Neuron (in vitro differentiated cells): ENCODE data around the gene ERBB2.
"Not testable (repeated sequence)": the region's sequence is repeated elsewhere in the genome, so short reads cannot be mapped to it uniquely, and the experiment has no call there.

ENCODE experiments used
- H2AFZ ChIP-seq: one replicate; pipeline ENCODE4 v1.6.1; 2013; ENCODE audit warnings: low read depth, mild to moderate bottlenecking, inconsistent platforms, low read length, moderate library complexity
- H3K27me3 ChIP-seq: one replicate; pipeline ENCODE4 v1.6.1; 2013; ENCODE audit warnings: low read length; ENCODE audit not compliant: insufficient read depth
- H3K36me3 ChIP-seq: one replicate; pipeline ENCODE4 v1.6.1; 2013; ENCODE audit warnings: low read length; ENCODE audit not compliant: insufficient read depth
- H3K4me1 ChIP-seq: one replicate; pipeline ENCODE4 v1.6.1; 2013; ENCODE audit warnings: low read length; ENCODE audit not compliant: insufficient read depth
- H3K4me3 ChIP-seq: 2 replicates; pipeline ENCODE4 v1.5.1; 2013; ENCODE audit warnings: mild to moderate bottlenecking, low read length, moderate library complexity
- H3K9me3 ChIP-seq: one replicate; pipeline ENCODE4 v1.6.1; 2013; ENCODE audit warnings: low read length

ERBB2 gene

GRCh38 chr17:39709998-39710964 is 10.4 kb downstream of the ERBB2 start:
- Histone ChIP-seq H2AFZ (no peak overlapping the region), H3K9me3 (no peaks in the 10 kb centered on the region), H3K4me3 (no peak overlapping the region), H3K36me3 (peaks cover 63% of the 10 kb centered on the region), H3K4me1 (no peaks in the 10 kb centered on the region), H3K27me3 (no peaks in the 10 kb centered on the region)

GRCh38 chr17:39711071-39711470 is 11.2 kb downstream of the ERBB2 start:
- H3K36me3 ChIP-seq = peaks cover 71% of the 10 kb centered on the region
- H3K4me1 ChIP-seq, H3K9me3 ChIP-seq, H3K27me3 ChIP-seq, H2AFZ ChIP-seq, H3K4me3 ChIP-seq: not testable (repeated sequence)

GRCh38 chr17:39711851-39712250 is 12.0 kb downstream of the ERBB2 start:
- H3K9me3 ChIP-seq = no peaks in the 10 kb centered on the region
- no peak overlapping the region for H2AFZ ChIP-seq
- no peaks in the 10 kb centered on the region for H3K27me3 ChIP-seq
- no peaks in the 10 kb centered on the region for H3K4me1 ChIP-seq
- H3K4me3 ChIP-seq = no peak overlapping the region
- peaks cover 74% of the 10 kb centered on the region for H3K36me3 ChIP-seq

GRCh38 chr17:39714234-39714633 is 14.4 kb downstream of the ERBB2 start:
- peaks cover 71% of the 10 kb centered on the region for H3K36me3 ChIP-seq
- no peaks in the 10 kb centered on the region for H3K4me1 ChIP-seq

GRCh38 chr17:39715375-39716072 is 15.7 kb downstream of the ERBB2 start:
- Histone ChIP-seq H3K27me3 (no peaks in the 10 kb centered on the region), H3K4me1 (no peaks in the 10 kb centered on the region), H3K9me3 (no peaks in the 10 kb centered on the region), H3K4me3 (no peak overlapping the region), H2AFZ (no peak overlapping the region), H3K36me3 (peaks cover 72% of the 10 kb centered on the region)

More at GRCh38 chr17:39714234-39714633, 14.4 kb downstream of the ERBB2 start:
- Histone ChIP-seq H3K9me3 (no peaks in the 10 kb centered on the region), H3K4me3 (no peak overlapping the region), H3K27me3 (no peaks in the 10 kb centered on the region), H2AFZ (no peak overlapping the region)

- no peaks in the 10 kb centered on the region for H3K27me3 ChIP-seq
- no peak overlapping the region for H2AFZ ChIP-seq
- H3K9me3 ChIP-seq = no peaks in the 10 kb centered on the region
- peaks cover 71% of the 10 kb centered on the region for H3K36me3 ChIP-seq
- H3K4me3 ChIP-seq = no peak overlapping the region
- no peaks in the 10 kb centered on the region for H3K4me1 ChIP-seq
Measured at GRCh38 chr17:39716073-39716818, 16.4 kb downstream of the ERBB2 start.

- H3K36me3 ChIP-seq = peaks cover 64% of the 10 kb centered on the region
- no peak overlapping the region for H3K4me3 ChIP-seq
- no peaks in the 10 kb centered on the region for H3K27me3 ChIP-seq
- H3K9me3 ChIP-seq = no peaks in the 10 kb centered on the region
- no peaks in the 10 kb centered on the region for H3K4me1 ChIP-seq
- no peak overlapping the region for H2AFZ ChIP-seq
Measured at GRCh38 chr17:39716879-39717536, 17.1 kb downstream of the ERBB2 start.

- Histone ChIP-seq H3K4me1 (no peaks in the 10 kb centered on the region), H3K36me3 (peaks cover 62% of the 10 kb centered on the region), H3K4me3 (no peak overlapping the region), H3K27me3 (no peaks in the 10 kb centered on the region), H3K9me3 (no peaks in the 10 kb centered on the region), H2AFZ (no peak overlapping the region)
Measured at GRCh38 chr17:39717660-39718059, 17.8 kb downstream of the ERBB2 start.

GRCh38 chr17:39719563-39720355 is 19.9 kb downstream of the ERBB2 start:
- H2AFZ ChIP-seq = no peak overlapping the region
- H3K4me1 ChIP-seq = no peaks in the 10 kb centered on the region
- no peaks in the 10 kb centered on the region for H3K9me3 ChIP-seq
- peaks cover 71% of the 10 kb centered on the region for H3K36me3 ChIP-seq
- no peak overlapping the region for H3K4me3 ChIP-seq
- H3K27me3 ChIP-seq = no peaks in the 10 kb centered on the region

- Histone ChIP-seq H2AFZ (no peak overlapping the region), H3K9me3 (no peaks in the 10 kb centered on the region), H3K27me3 (no peaks in the 10 kb centered on the region), H3K4me1 (no peaks in the 10 kb centered on the region), H3K36me3 (peaks cover 71% of the 10 kb centered on the region), H3K4me3 (no peak overlapping the region)
Measured at GRCh38 chr17:39722104-39722503, 22.2 kb downstream of the ERBB2 start.

GRCh38 chr17:39722965-39723848 is 23.3 kb downstream of the ERBB2 start:
- H2AFZ ChIP-seq = no peak overlapping the region
- no peaks in the 10 kb centered on the region for H3K4me1 ChIP-seq
- no peak overlapping the region for H3K4me3 ChIP-seq
- H3K9me3 ChIP-seq = no peaks in the 10 kb centered on the region
- no peaks in the 10 kb centered on the region for H3K27me3 ChIP-seq
- H3K36me3 ChIP-seq = peaks cover 74% of the 10 kb centered on the region
